Keratinocyte (primary cell): Measurements from ENCODE around the gene DNAJB5. TPM values are rescaled to one million over a fixed set of nuclear protein-coding genes. Genes with fewer than 3 reads are reported as not detected.

ENCODE experiments used
- DNase-seq: peaks from one replicate; pipeline ENCODE4 v3.0.0-alpha.2; 2011; ENCODE audit warnings: low read depth, missing footprints, low spot score
- FAIRE-seq: peaks from 2 replicates; lab custom pipeline; 2011; peaks lifted over from hg19 to GRCh38; lab: Jason Lieb, UNC
- H2AFZ ChIP-seq: 2 replicates; pipeline ENCODE4 v1.6.0; 2012; ENCODE audit warnings: low read length, control low read depth, inconsistent platforms; ENCODE audit not compliant: control insufficient read depth
- H3K27ac ChIP-seq: 2 replicates; pipeline ENCODE4 v1.5.1; 2011; ENCODE audit warnings: low read length; ENCODE audit not compliant: control insufficient read depth, insufficient read depth
- H3K27me3 ChIP-seq: 3 replicates; pipeline ENCODE4 v1.6.0; 2011; ENCODE audit warnings: low read length; ENCODE audit not compliant: control insufficient read depth, insufficient read depth; ENCODE audit errors: extremely low read depth
- H3K36me3 ChIP-seq, 2 experiments: 2 replicates in 1 of 2; 3 replicates in 1 of 2; pipeline ENCODE4 v1.5.1; 2011; ENCODE audit warnings: low read length in 2 of 2, mild to moderate bottlenecking in 1 of 2; ENCODE audit not compliant: control insufficient read depth in 2 of 2, insufficient read depth in 2 of 2; ENCODE audit errors: extremely low read depth in 1 of 2
- H3K4me1 ChIP-seq: 3 replicates; pipeline ENCODE4 v1.5.1; 2011; ENCODE audit warnings: low read length; ENCODE audit not compliant: control insufficient read depth, insufficient read depth; ENCODE audit errors: extremely low read depth
- H3K4me2 ChIP-seq: 3 replicates; pipeline ENCODE4 v1.6.0; 2011; ENCODE audit warnings: low read depth, low read length; ENCODE audit not compliant: control insufficient read depth, insufficient read depth; ENCODE audit errors: extremely low read depth
- H3K4me3 ChIP-seq, 3 experiments: fragments of 200-600 bp in 1 of 3; sonication (generic) in 1 of 3; 2 replicates in 2 of 3; 3 replicates in 1 of 3; pipeline ENCODE4 v1.5.1; 2011 to 2016; ENCODE audit warnings: low read length in 3 of 3, mild to moderate bottlenecking in 3 of 3, control low read depth in 2 of 3, inconsistent platforms in 1 of 3, low read depth in 1 of 3, mixed read lengths in 1 of 3, mixed run types in 1 of 3, moderate library complexity in 1 of 3; ENCODE audit not compliant: control insufficient read depth in 2 of 3, insufficient read depth in 2 of 3; ENCODE audit errors: extremely low read depth in 1 of 3
- H3K79me2 ChIP-seq: 2 replicates; pipeline ENCODE4 v1.6.0; 2012; ENCODE audit warnings: low read length; ENCODE audit not compliant: control insufficient read depth, insufficient read depth
- H3K9ac ChIP-seq: 3 replicates; pipeline ENCODE4 v1.6.0; 2011; ENCODE audit warnings: low read length; ENCODE audit not compliant: control insufficient read depth, insufficient read depth; ENCODE audit errors: extremely low read depth
- H3K9me1 ChIP-seq: 3 replicates; pipeline ENCODE4 v1.6.0; 2011; ENCODE audit warnings: low read length; ENCODE audit not compliant: control insufficient read depth, insufficient read depth; ENCODE audit errors: extremely low read depth
- H3K9me3 ChIP-seq: 2 replicates; pipeline ENCODE4 v1.5.1; 2012; ENCODE audit warnings: low read depth, low read length; ENCODE audit not compliant: control insufficient read depth
- H4K20me1 ChIP-seq: 3 replicates; pipeline ENCODE4 v1.6.0; 2011; ENCODE audit warnings: low read length; ENCODE audit not compliant: control insufficient read depth, insufficient read depth; ENCODE audit errors: extremely low read depth
- EZH2 ChIP-seq: IDR thresholded peaks from one replicate; pipeline ENCODE4 v1.6.1; 2012; ENCODE audit warnings: inconsistent platforms, mild to moderate bottlenecking, low read length, moderate library complexity
- dilution Hi-C: fragments of 300-500 bp; cut with MboI; formaldehyde crosslinking; loops from one replicate; pipeline ENCODE4 v1.7.0; 2020; ENCODE audit warnings: low sequenced_read_pairs; ENCODE audit not compliant: extremely low pct_ligation_motif_present
- polyA plus RNA-seq, 5 experiments: library from polyadenylated mRNA; depleted of rRNA in 3 of 5; stranded (reverse) in 3 of 5; stranded (forward) in 1 of 5; unstranded in 1 of 5; fragments of >200 nt; gene quantifications; 1 replicate in 1 of 5; 2 replicates in 3 of 5; 3 replicates in 1 of 5; pipeline versions ENCODE4 v1.2.1 to v1.2.3, GENCODE V29; 2011 to 2012; ENCODE audit warnings: missing spikeins in 2 of 5, low read depth in 1 of 5, low replicate concordance in 1 of 5
- TF ChIP-seq, protein P1 (sequence below), 3 experiments: IDR thresholded peaks in 1 of 3; conservative IDR thresholded peaks in 1 of 3; optimal IDR thresholded peaks in 1 of 3; 2 replicates in 2 of 3; 3 replicates in 1 of 3; pipeline versions ENCODE3 to v1.5.1; 2011; ENCODE audit warnings: low read length in 3 of 3, mild to moderate bottlenecking in 3 of 3, moderate library complexity in 2 of 3, control low read depth in 1 of 3, inconsistent platforms in 1 of 3; ENCODE audit not compliant: insufficient read depth in 2 of 3; ENCODE audit errors: extremely low read depth in 1 of 3

DNAJB5 gene
- polyA plus RNA-seq, 1 donor (not counting 4 experiments of a cell fraction or from before 2014, with no cell fraction given): 2.4 TPM

- Histone ChIP-seq H3K27me3 (peaks cover 6% of the 10 kb centered on the region), H4K20me1 (no peaks in the 10 kb centered on the region), H3K4me1 (no peaks in the 10 kb centered on the region), H2AFZ (no peak overlapping the region), H3K9ac (no peak overlapping the region), H3K79me2 (no peaks in the 10 kb centered on the region), H3K36me3 (no peaks in the 10 kb centered on the region), H3K27ac (no peak overlapping the region), H3K4me2 (no peak overlapping the region), H3K9me1 (no peaks in the 10 kb centered on the region), H3K9me3 (no peaks in the 10 kb centered on the region), H3K4me3 (no peak overlapping the region)
- FAIRE-seq (peak; percentile 55), DNase-seq (no peak)
- TF ChIP-seq, protein P1, sequence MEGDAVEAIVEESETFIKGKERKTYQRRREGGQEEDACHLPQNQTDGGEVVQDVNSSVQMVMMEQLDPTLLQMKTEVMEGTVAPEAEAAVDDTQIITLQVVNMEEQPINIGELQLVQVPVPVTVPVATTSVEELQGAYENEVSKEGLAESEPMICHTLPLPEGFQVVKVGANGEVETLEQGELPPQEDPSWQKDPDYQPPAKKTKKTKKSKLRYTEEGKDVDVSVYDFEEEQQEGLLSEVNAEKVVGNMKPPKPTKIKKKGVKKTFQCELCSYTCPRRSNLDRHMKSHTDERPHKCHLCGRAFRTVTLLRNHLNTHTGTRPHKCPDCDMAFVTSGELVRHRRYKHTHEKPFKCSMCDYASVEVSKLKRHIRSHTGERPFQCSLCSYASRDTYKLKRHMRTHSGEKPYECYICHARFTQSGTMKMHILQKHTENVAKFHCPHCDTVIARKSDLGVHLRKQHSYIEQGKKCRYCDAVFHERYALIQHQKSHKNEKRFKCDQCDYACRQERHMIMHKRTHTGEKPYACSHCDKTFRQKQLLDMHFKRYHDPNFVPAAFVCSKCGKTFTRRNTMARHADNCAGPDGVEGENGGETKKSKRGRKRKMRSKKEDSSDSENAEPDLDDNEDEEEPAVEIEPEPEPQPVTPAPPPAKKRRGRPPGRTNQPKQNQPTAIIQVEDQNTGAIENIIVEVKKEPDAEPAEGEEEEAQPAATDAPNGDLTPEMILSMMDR (optimal IDR thresholded peaks at IDR 0.05 in 1 of 3, IDR thresholded peaks at IDR 0.05 in 1 of 3, conservative IDR thresholded peaks at IDR 0.05 in 1 of 3; ENCODE audit: extremely low read depth in 1 of 3, insufficient read depth in 2 of 3, low read length in 3 of 3): no peak
- no peak for TF ChIP-seq EZH2
- dilution Hi-C loops: no loop called here
Measured at GRCh38 chr9:34971146-34971811, 18.3 kb upstream of the DNAJB5 start.

GRCh38 chr9:34974664-34975063 lies 14.9 kb upstream of the DNAJB5 start:
- Histone ChIP-seq H2AFZ (no peak overlapping the region), H3K79me2 (no peaks in the 10 kb centered on the region), H3K9me3 (no peaks in the 10 kb centered on the region), H3K36me3 (no peaks in the 10 kb centered on the region), H3K9ac (no peak overlapping the region), H4K20me1 (no peaks in the 10 kb centered on the region), H3K4me3 (no peak overlapping the region), H3K27me3 (peaks cover 11% of the 10 kb centered on the region), H3K4me2 (no peak overlapping the region), H3K27ac (no peak overlapping the region), H3K4me1 (no peaks in the 10 kb centered on the region), H3K9me1 (no peaks in the 10 kb centered on the region)
- TF ChIP-seq, protein P1 (optimal IDR thresholded peaks at IDR 0.05 in 1 of 3, IDR thresholded peaks at IDR 0.05 in 1 of 3, conservative IDR thresholded peaks at IDR 0.05 in 1 of 3; ENCODE audit: extremely low read depth in 1 of 3, insufficient read depth in 2 of 3, low read length in 3 of 3): no peak
- no peak for TF ChIP-seq EZH2
- no peak for DNase-seq
- dilution Hi-C loops: no loop called here
- FAIRE-seq: no peak
